ENCODE measurements around the gene KANK2. TPM values are rescaled to one million over a fixed set of nuclear protein-coding genes. Genes with fewer than 3 reads are reported as not detected.

KANK2 gene
- total and polyA plus RNA-seq, 2 of the 13 experiments (the other 11 are each of a cell fraction or from before 2014, with no cell fraction given): 5.7 to 12.9 TPM

DNA sequence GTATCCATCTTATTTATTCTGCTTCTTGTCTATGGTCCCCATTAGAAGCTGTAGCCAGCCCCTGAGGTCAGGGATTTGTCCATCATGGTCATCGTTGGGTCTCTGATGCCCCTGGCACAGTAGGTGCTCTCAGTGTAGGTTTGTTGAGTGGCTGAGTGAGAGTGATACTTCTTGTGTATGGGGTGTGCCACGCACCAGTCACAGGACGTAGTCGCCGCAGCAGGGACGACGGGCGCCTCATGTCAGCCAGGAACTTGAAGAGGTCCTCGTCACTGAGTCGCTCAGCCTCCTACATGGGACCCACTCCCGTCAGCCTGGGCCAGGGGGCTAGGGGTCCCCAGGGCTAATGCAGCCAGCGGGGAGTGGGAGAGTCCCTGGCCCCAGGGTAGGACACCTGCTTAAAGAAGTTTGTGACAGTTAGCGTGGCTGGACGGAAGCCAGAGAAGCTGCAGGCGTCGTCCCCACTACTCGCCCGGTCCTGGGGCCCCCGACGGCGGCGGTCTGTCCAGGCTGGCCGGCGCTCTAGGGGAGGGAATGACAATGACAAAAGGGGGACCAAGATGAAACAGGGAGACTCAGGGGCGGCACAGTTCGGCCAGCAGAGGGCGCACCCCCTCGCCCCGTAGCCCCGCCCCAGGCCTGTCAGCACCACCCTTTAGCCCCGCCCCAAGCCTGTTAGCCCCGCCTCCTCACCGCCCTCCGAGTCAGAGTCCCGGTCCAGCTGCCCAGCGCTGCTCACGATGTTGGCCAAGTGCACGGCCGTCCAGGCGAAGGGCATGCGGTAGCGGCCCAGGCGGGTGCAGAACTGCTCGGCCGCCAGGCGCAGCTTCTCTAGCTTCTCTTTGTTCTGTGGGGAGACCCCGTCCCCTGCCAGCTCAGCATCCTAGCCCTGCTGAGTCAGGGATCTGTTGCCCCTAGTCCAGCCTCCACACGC, 45.8 kb upstream of the KANK2 start (continued):
- TF ChIP-seq EP300 (IDR thresholded peaks at IDR 0.05; ENCODE audit: low read depth in 2 of 2, low read length in 2 of 2) (no peak), EP300 (CRISPR knock-in tag; IDR thresholded peaks at IDR 0.05; ENCODE audit: borderline replicate concordance) (no peak; the same call in 1 of the 2 replicates), MIER3 (CRISPR knock-in tag; IDR thresholded peaks at IDR 0.05; ENCODE audit: borderline replicate concordance) (no peak), ZNF337 (CRISPR knock-in tag; IDR thresholded peaks at IDR 0.05; ENCODE audit: borderline replicate concordance, low read depth) (no peak), RBM22 (optimal IDR thresholded peaks at IDR 0.05; ENCODE audit: low read length) (peak; percentile 65), MAX (IDR thresholded peaks at IDR 0.05) (peak; percentile 55), XBP1 (CRISPR knock-in tag; IDR thresholded peaks at IDR 0.05) (no peak), FOXO1 (CRISPR knock-in tag; IDR thresholded peaks at IDR 0.05) (no peak; the same call in 1 of the 2 replicates), ZNF333 (CRISPR knock-in tag; IDR thresholded peaks at IDR 0.05; ENCODE audit: borderline replicate concordance) (no peak), ZNF431 (CRISPR knock-in tag; IDR thresholded peaks at IDR 0.05; ENCODE audit: borderline replicate concordance, low read depth) (no peak), ZNF605 (CRISPR knock-in tag; IDR thresholded peaks at IDR 0.05) (peak; percentile 61), FLYWCH1 (CRISPR knock-in tag; IDR thresholded peaks at IDR 0.05) (no peak)
- TF ChIP-seq, protein P1, sequence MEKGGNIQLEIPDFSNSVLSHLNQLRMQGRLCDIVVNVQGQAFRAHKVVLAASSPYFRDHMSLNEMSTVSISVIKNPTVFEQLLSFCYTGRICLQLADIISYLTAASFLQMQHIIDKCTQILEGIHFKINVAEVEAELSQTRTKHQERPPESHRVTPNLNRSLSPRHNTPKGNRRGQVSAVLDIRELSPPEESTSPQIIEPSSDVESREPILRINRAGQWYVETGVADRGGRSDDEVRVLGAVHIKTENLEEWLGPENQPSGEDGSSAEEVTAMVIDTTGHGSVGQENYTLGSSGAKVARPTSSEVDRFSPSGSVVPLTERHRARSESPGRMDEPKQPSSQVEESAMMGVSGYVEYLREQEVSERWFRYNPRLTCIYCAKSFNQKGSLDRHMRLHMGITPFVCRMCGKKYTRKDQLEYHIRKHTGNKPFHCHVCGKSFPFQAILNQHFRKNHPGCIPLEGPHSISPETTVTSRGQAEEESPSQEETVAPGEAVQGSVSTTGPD (CRISPR knock-in tag; IDR thresholded peaks at IDR 0.05): no peak
- TF ChIP-seq, protein P2, sequence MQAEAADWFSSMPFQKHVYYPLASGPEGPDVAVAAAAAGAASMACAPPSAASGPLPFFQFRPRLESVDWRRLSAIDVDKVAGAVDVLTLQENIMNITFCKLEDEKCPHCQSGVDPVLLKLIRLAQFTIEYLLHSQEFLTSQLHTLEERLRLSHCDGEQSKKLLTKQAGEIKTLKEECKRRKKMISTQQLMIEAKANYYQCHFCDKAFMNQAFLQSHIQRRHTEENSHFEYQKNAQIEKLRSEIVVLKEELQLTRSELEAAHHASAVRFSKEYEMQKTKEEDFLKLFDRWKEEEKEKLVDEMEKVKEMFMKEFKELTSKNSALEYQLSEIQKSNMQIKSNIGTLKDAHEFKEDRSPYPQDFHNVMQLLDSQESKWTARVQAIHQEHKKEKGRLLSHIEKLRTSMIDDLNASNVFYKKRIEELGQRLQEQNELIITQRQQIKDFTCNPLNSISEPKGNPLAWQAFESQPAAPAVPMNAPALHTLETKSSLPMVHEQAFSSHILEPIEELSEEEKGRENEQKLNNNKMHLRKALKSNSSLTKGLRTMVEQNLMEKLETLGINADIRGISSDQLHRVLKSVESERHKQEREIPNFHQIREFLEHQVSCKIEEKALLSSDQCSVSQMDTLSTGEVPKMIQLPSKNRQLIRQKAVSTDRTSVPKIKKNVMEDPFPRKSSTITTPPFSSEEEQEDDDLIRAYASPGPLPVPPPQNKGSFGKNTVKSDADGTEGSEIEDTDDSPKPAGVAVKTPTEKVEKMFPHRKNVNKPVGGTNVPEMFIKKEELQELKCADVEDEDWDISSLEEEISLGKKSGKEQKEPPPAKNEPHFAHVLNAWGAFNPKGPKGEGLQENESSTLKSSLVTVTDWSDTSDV (CRISPR knock-in tag; IDR thresholded peaks at IDR 0.05): no peak
- TF ChIP-seq, protein P3, sequence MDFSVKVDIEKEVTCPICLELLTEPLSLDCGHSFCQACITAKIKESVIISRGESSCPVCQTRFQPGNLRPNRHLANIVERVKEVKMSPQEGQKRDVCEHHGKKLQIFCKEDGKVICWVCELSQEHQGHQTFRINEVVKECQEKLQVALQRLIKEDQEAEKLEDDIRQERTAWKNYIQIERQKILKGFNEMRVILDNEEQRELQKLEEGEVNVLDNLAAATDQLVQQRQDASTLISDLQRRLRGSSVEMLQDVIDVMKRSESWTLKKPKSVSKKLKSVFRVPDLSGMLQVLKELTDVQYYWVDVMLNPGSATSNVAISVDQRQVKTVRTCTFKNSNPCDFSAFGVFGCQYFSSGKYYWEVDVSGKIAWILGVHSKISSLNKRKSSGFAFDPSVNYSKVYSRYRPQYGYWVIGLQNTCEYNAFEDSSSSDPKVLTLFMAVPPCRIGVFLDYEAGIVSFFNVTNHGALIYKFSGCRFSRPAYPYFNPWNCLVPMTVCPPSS (IDR thresholded peaks at IDR 0.05): no peak

Measured in HepG2 (cell line).